GM19025 (cell line): Measurements from ENCODE around the gene MAPKAPK3.
"Not testable (repeated sequence)": the region's sequence is repeated elsewhere in the genome, so short reads cannot be mapped to it uniquely, and the experiment has no call there.

Experiments
- ATAC-seq: cut with Tn5 transposase; IDR thresholded peaks from one replicate; pipeline ENCODE4 v1.9.1; 2021; ENCODE audit warnings: mild to moderate bottlenecking, low read depth, moderate library complexity; ENCODE audit not compliant: unreplicated experiment

The MAPKAPK3 gene

GRCh38 chr3:50676031-50676705, 59.2 kb downstream of the MAPKAPK3 start:
- ATAC-seq, result no peak

GRCh38 chr3:50687127-50687751, 70.3 kb downstream of the MAPKAPK3 start:
- no peak for ATAC-seq

GRCh38 chr3:50687916-50688315, 71.0 kb downstream of the MAPKAPK3 start:
- no peak for ATAC-seq

- not testable (repeated sequence) for ATAC-seq
These were observed 71.7 kb downstream of the MAPKAPK3 start for GRCh38 chr3:50688602-50689001.

- no peak for ATAC-seq
These were observed 72.6 kb downstream of the MAPKAPK3 start for GRCh38 chr3:50689558-50689957.

- no peak for ATAC-seq
These were observed 78.1 kb downstream of the MAPKAPK3 start for GRCh38 chr3:50695031-50695430.

- ATAC-seq, result no peak
These were observed 79.3 kb downstream of the MAPKAPK3 start for GRCh38 chr3:50696276-50696675.

GRCh38 chr3:50698269-50698668, 81.3 kb downstream of the MAPKAPK3 start:
- ATAC-seq, result no peak
